ENCODE results near the gene LRMDA.

GRCh38 chr10:76041551-76041950, 610.1 kb downstream of the LRMDA start:
- TF ChIP-seq EZH2 (IDR thresholded peaks at IDR 0.05) (no peak), CTCF (IDR thresholded peaks at IDR 0.05 in 2 of 3, conservative IDR thresholded peaks at IDR 0.05 in 1 of 3; ENCODE audit: borderline replicate concordance in 1 of 3, insufficient read depth in 1 of 3, low read depth in 2 of 3, low read length in 2 of 3) (no peak), POLR2AphosphoS5 (IDR thresholded peaks at IDR 0.05; ENCODE audit: low read depth, low read length) (no peak), SP1 (IDR thresholded peaks at IDR 0.05; ENCODE audit: low read depth) (no peak), POLR2A (IDR thresholded peaks at IDR 0.05; ENCODE audit: borderline replicate concordance, extremely low read depth, insufficient read depth, insufficient read length) (no peak), TCF7L2 (IDR thresholded peaks at IDR 0.05; ENCODE audit: borderline replicate concordance, extremely low read depth, insufficient read depth, insufficient read length) (no peak), REST (IDR thresholded peaks at IDR 0.05; ENCODE audit: low read depth) (no peak), RAD21 (IDR thresholded peaks at IDR 0.05; ENCODE audit: low read depth) (no peak), YY1 (IDR thresholded peaks at IDR 0.05; ENCODE audit: extremely low read depth, insufficient replicate concordance, low read depth, low read length) (no peak)

Data from HCT116 (cell line).